Epithelial cell of proximal tubule (primary cell): ENCODE data around the gene GSS. TPM values are rescaled to one million over a fixed set of nuclear protein-coding genes. Genes with fewer than 3 reads are reported as not detected.

Experiments used
- DNase-seq: peaks from one replicate; pipeline ENCODE4 v3.0.0-alpha.2; 2011; ENCODE audit warnings: low read depth
- H3K4me3 ChIP-seq: 2 replicates; pipeline ENCODE4 v1.5.1; 2011; ENCODE audit warnings: low read depth, mild to moderate bottlenecking, low read length
- CTCF ChIP-seq: conservative IDR thresholded peaks from 2 replicates; pipeline ENCODE4 v1.5.1; 2012; ENCODE audit warnings: low read depth, mild to moderate bottlenecking, low read length
- total RNA-seq: library from RNA; depleted of rRNA; stranded (reverse); fragments of >200 nt; gene quantifications from 2 replicates; pipeline ENCODE4 v1.2.3, GENCODE V29; 2015

The GSS gene
- total RNA-seq, 1 donor from 2014 or later: 76.2 TPM

- H3K4me3 ChIP-seq: no peak overlapping the region
- DNase-seq: no peak
- no peak for TF ChIP-seq CTCF
Observed at GRCh38 chr20:34983089-34983820, 27.6 kb upstream of the GSS start.

- TF ChIP-seq CTCF: no peak
- DNase-seq: no peak
- H3K4me3 ChIP-seq: no peak overlapping the region
Observed at GRCh38 chr20:34982270-34983088, 26.9 kb upstream of the GSS start.

- H3K4me3 ChIP-seq: no peak overlapping the region
- no peak for DNase-seq
- TF ChIP-seq CTCF: no peak
Observed at GRCh38 chr20:34980543-34981233, 25.1 kb upstream of the GSS start.

GRCh38 chr20:34979366-34980153 is 24.0 kb upstream of the GSS start:
- no peak for DNase-seq
- TF ChIP-seq CTCF: no peak
- H3K4me3 ChIP-seq: no peak overlapping the region

- H3K4me3 ChIP-seq: no peak overlapping the region
- TF ChIP-seq CTCF: no peak
- no peak for DNase-seq
Observed at GRCh38 chr20:34978092-34978744, 22.6 kb upstream of the GSS start.
